Left lung (tissue), 10 donors: ENCODE data around the gene KRT83. TPM values are rescaled to one million over a fixed set of nuclear protein-coding genes. Genes with fewer than 3 reads are reported as not detected.

Experiments
- ATAC-seq: fragments of 200-7000 bp; cut with Tn5 transposase; one replicate; pipeline ENCODE4 v1.9.1; 2020; ENCODE audit warnings: moderate library complexity
- DNase-seq, 4 donors: peaks; one replicate each; pipeline ENCODE4 v3.0.0-alpha.2; 2013 to 2020
- H3K27ac ChIP-seq, 2 donors: fragments of 200-600 bp; sonication (generic) in 1 of 2; one replicate each; pipeline versions ENCODE4 v1.5.0 to v1.8.0; 2020 to 2021
- H3K27me3 ChIP-seq, 2 donors: fragments of 200-600 bp; sonication (generic) in 1 of 2; one replicate each; pipeline versions ENCODE4 v1.5.0 to v1.8.0; 2020 to 2021
- H3K36me3 ChIP-seq, 2 donors: fragments of 200-600 bp; sonication (generic) in 1 of 2; one replicate each; pipeline versions ENCODE4 v1.5.0 to v1.8.0; 2020 to 2021
- H3K4me1 ChIP-seq, 2 donors: fragments of 200-600 bp; one replicate each; pipeline ENCODE4 v1.8.0; 2021
- H3K4me3 ChIP-seq, 2 donors: fragments of 200-600 bp; sonication (generic) in 1 of 2; one replicate each; pipeline versions ENCODE4 v1.5.0 to v1.8.0; 2020 to 2021; ENCODE audit warnings: mild to moderate bottlenecking in 1 of 2
- H3K9me3 ChIP-seq, 2 donors: fragments of 200-600 bp; sonication (generic) in 1 of 2; one replicate each; pipeline versions ENCODE4 v1.5.0 to v1.8.0; 2020 to 2021
- CTCF ChIP-seq, 2 donors: fragments of 200-600 bp; sonication (generic) in 1 of 2; IDR thresholded peaks; one replicate each; pipeline versions ENCODE4 v1.5.0 to v1.8.0; 2021; ENCODE audit warnings: antibody characterized with exemption in 2 of 2
- intact Hi-C, 2 donors: fragments of 100-400 bp; cut with DNase I; formaldehyde crosslinking; loops; one replicate each; pipeline versions ENCODE4 v1.11.2 to v1.14.2; 2022
- polyA plus RNA-seq, 6 donors: library from polyadenylated mRNA; unstranded; fragments of 120-200 nt; gene quantifications; one replicate each; pipeline ENCODE4 v1.2.1, GENCODE V29; 2013; ENCODE audit not compliant: insufficient read length in 6 of 6
- total RNA-seq, 2 donors: library from RNA; stranded (reverse); fragmentation: NEBNext Ultra II Directional; extraction: Animal tissue kit (Norgen Biotek cat#: 25700); gene quantifications; one replicate each; pipeline ENCODE4 v1.2.1, GENCODE V29; 2021
- donor health status: DM: no; HTN: yes; CAD: no.
- donor health status: DM: no; HTN: no; CAD: no.

The KRT83 gene
- total and polyA plus RNA-seq, 8 donors = not detected

GRCh38 chr12:52361553-52361952 is 40.4 kb upstream of the KRT83 start:
- H3K4me1 ChIP-seq = no peaks in the 10 kb centered on the region
- intact Hi-C loops = no loop called here
- ATAC-seq (no peak), DNase-seq (no peak)
- no peak overlapping the region for H3K4me3 ChIP-seq
- H3K9me3 ChIP-seq = no peaks in the 10 kb centered on the region
- H3K36me3 ChIP-seq = no peaks in the 10 kb centered on the region
- H3K27me3 ChIP-seq = peaks cover 0 to 4% of the 10 kb centered on the region in 2 donors
- TF ChIP-seq CTCF (IDR thresholded peaks at IDR 0.05) = no peak
- no peak overlapping the region for H3K27ac ChIP-seq

GRCh38 chr12:52360663-52361271 is 39.6 kb upstream of the KRT83 start:
- intact Hi-C loops = no loop called here
- ATAC-seq (no peak), DNase-seq (peak in 1 of 4 donors; percentile 30)
- no peak overlapping the region for H3K27ac ChIP-seq
- no peaks in the 10 kb centered on the region for H3K9me3 ChIP-seq
- H3K36me3 ChIP-seq = no peaks in the 10 kb centered on the region
- TF ChIP-seq CTCF (IDR thresholded peaks at IDR 0.05) = no peak
- no peaks in the 10 kb centered on the region for H3K4me1 ChIP-seq
- peaks cover 0 to 10% of the 10 kb centered on the region in 2 donors for H3K27me3 ChIP-seq
- H3K4me3 ChIP-seq = no peak overlapping the region

- Histone ChIP-seq H3K36me3 (no peaks in the 10 kb centered on the region), H3K4me3 (no peak overlapping the region), H3K27me3 (peaks cover 0 to 11% of the 10 kb centered on the region in 2 donors), H3K9me3 (no peaks in the 10 kb centered on the region), H3K4me1 (no peaks in the 10 kb centered on the region), H3K27ac (no peak overlapping the region)
- no peak for TF ChIP-seq CTCF (IDR thresholded peaks at IDR 0.05)
- DNase-seq (no peak), ATAC-seq (no peak)
- intact Hi-C loops = no loop called here
Observed at GRCh38 chr12:52360106-52360662, 39.0 kb upstream of the KRT83 start.

- Histone ChIP-seq H3K9me3 (no peaks in the 10 kb centered on the region), H3K36me3 (no peaks in the 10 kb centered on the region), H3K4me3 (no peak overlapping the region), H3K4me1 (no peaks in the 10 kb centered on the region), H3K27ac (no peak overlapping the region), H3K27me3 (peaks cover 0 to 11% of the 10 kb centered on the region in 2 donors)
- DNase-seq (peak in 2 of 4 donors; percentile 31 to 64), ATAC-seq (peak; percentile 19)
- no peak for TF ChIP-seq CTCF (IDR thresholded peaks at IDR 0.05)
- intact Hi-C loops = no loop called here
Observed at GRCh38 chr12:52359621-52360061, 38.4 kb upstream of the KRT83 start.

GRCh38 chr12:52358575-52359350 is 37.6 kb upstream of the KRT83 start:
- no peaks in the 10 kb centered on the region for H3K36me3 ChIP-seq
- peaks cover 0 to 11% of the 10 kb centered on the region in 2 donors for H3K27me3 ChIP-seq
- DNase-seq (no peak), ATAC-seq (no peak)
- intact Hi-C loops = no loop called here
- no peak overlapping the region for H3K4me3 ChIP-seq
- no peak overlapping the region for H3K27ac ChIP-seq
- H3K4me1 ChIP-seq = no peaks in the 10 kb centered on the region
- no peak for TF ChIP-seq CTCF (IDR thresholded peaks at IDR 0.05)
- H3K9me3 ChIP-seq = no peaks in the 10 kb centered on the region
